ENCODE data around the gene CGB5. TPM values are rescaled to one million over a fixed set of nuclear protein-coding genes. Genes with fewer than 3 reads are reported as not detected.
"Not testable (repeated sequence)": the region's sequence is repeated elsewhere in the genome, so short reads cannot be mapped to it uniquely, and the experiment has no call there.

The CGB5 gene
- total and polyA plus RNA-seq, 2 experiments from 2014 or later = not detected

DNA sequence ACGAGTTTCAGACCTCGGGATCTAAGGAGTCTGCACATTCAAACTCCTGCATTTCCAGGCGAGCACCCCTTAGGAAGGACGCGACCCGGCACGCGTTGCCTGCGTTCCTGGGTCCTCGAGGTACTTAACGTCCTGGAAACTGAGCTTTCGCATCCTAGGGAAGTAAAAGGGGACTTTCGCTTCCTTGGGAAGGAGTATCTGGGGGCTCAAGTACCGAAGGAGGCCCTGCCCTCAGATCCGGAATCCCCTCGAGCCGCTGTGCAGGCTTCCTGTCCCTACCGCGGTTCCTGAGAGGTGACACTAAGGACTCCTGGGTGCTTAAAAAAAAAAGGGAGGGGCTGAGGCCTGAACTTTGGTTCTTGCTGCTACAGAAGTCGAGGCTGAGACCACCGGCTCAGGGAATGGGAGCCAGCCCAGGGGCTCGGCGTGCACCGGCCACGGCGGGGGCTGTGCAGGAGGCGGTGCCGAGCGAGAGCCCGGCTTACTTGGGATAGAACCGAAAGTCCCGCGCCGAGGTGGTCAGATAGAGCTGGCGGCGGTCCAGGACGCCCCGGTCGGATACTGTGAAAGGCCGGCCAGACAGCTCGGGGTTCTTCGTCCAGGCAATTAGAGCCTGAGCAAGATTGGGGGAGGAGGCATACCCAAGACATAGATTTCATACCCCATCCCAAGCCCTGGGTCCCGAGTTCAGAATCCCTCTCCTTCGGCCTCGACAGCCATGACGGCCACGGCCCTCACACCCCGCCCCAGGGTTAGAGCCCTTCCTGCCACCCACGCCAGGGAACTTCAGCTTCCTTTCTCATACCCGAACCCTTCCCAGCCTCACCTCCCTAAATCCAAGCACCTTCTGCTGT lies 25.0 kb upstream of the CGB5 start:
- H3K9me3 Mint-ChIP-seq, H3K27ac Mint-ChIP-seq: not testable (repeated sequence)
- peak; percentile 2; the same call in 2 of the 3 replicates for ATAC-seq

DNA sequence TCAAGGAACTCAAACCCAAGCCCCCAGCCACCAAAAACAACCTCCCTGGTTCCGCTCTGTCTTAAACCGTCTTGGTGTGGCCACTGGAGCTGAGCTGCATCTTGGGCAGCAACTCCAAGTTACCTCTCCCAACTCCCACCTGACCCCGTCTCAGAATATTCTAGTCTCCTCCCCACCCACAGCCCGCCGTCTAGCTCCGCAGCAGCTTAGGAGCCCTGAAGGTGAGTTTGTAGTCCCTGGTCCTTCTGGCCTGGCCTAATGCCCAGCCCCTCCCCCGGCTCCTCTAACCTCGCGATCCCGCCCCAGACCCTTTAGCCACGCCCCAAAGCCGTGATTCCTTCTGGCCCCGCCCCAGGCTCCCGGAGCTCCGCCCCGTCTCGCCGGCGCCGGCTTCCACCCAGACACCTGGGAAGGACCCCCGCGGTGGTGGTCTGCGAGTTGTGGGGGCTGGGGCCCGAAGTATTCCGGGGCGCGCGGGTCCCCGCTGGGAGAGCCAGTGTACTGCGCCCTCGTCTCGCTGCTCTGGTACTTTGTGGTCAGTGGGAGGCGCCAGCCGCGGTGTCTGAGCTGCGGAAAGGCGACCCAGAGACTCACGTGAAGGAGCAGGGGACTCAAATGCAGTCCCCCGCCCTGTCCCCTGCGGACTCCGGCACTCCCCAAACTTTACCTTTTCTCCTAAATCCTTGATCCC lies 24.3 kb upstream of the CGB5 start:
- peaks cover 3% of the 10 kb centered on the region; the same call in 1 of the 3 replicates for H3K9me3 Mint-ChIP-seq
- Histone ChIP-seq H3K9me2 (ENCODE audit: insufficient read depth) (no peaks in the 10 kb centered on the region), H3K79me2 (replicated peaks; ENCODE audit: insufficient read depth) (no peaks in the 10 kb centered on the region), H3K36me3 (ENCODE audit: insufficient read depth) (no peaks in the 10 kb centered on the region), H3F3A (replicated peaks; ENCODE audit: low read depth) (0 out of 2 replicates have a peak, but pooled peaks cover 3% of the 10 kb centered on the region), H3K27ac (ENCODE audit: low read depth) (no peak overlapping the region), H3K4me1 (ENCODE audit: insufficient read depth) (peaks cover 19% of the 10 kb centered on the region; the same call in 1 of the 2 replicates), H3K4me3 (peak overlapping the region; percentile 64), H4K20me1 (replicated peaks; ENCODE audit: insufficient read depth) (no peaks in the 10 kb centered on the region; the same call in 1 of the 2 replicates), H3K4me2 (peak overlapping the region; percentile 92), H2AFZ (no peak overlapping the region), H3K27me3 (ENCODE audit: insufficient read depth) (peaks cover 35% of the 10 kb centered on the region)
- TF ChIP-seq NANOG (IDR thresholded peaks at IDR 0.05; ENCODE audit: borderline replicate concordance) = no peak
- no peak for TF ChIP-seq STAT1 (IDR thresholded peaks at IDR 0.05; ENCODE audit: unreplicated experiment)
- peak; percentile 28 to 45 for TF ChIP-seq CTCF (conservative IDR thresholded peaks at IDR 0.05; ENCODE audit: low read depth in 2 of 2)
- peaks cover 13% of the 10 kb centered on the region; the same call in 2 of the 3 replicates for H3K36me3 Mint-ChIP-seq (ENCODE audit: low read depth)
- peak overlapping the region; percentile 69 for H3K4me3 Mint-ChIP-seq
- H3K27me3 Mint-ChIP-seq (ENCODE audit: insufficient read depth, low read depth, poor library complexity) = peaks cover 26% of the 10 kb centered on the region
- peaks cover 22% of the 10 kb centered on the region for H3K4me1 Mint-ChIP-seq
- no peak overlapping the region for H3K27ac Mint-ChIP-seq
- DNase-seq (ENCODE audit: low spot score) (peak; percentile 93), ATAC-seq (peak; percentile 66)

More for the DNA sequence above, 25.0 kb upstream of the CGB5 start:
- H3K4me1 Mint-ChIP-seq = peaks cover 22% of the 10 kb centered on the region
- Histone ChIP-seq H3K4me2 (peak overlapping the region; percentile 92), H3K4me1 (ENCODE audit: insufficient read depth) (peaks cover 19% of the 10 kb centered on the region; the same call in 1 of the 2 replicates), H3K27me3 (ENCODE audit: insufficient read depth) (peaks cover 35% of the 10 kb centered on the region), H3K4me3 (peak overlapping the region; percentile 64)
- DNase-seq (ENCODE audit: low spot score); H2AFZ ChIP-seq; H3K9me2 ChIP-seq (ENCODE audit: insufficient read depth); H3K79me2 ChIP-seq (replicated peaks; ENCODE audit: insufficient read depth); H3F3A ChIP-seq (replicated peaks; ENCODE audit: low read depth); H3K36me3 ChIP-seq (ENCODE audit: insufficient read depth); H4K20me1 ChIP-seq (replicated peaks; ENCODE audit: insufficient read depth); H3K27ac ChIP-seq (ENCODE audit: low read depth): not testable (repeated sequence)
- H3K36me3 Mint-ChIP-seq (ENCODE audit: low read depth) = peaks cover 21% of the 10 kb centered on the region
- peak overlapping the region; percentile 69 for H3K4me3 Mint-ChIP-seq
- H3K27me3 Mint-ChIP-seq (ENCODE audit: insufficient read depth, low read depth, poor library complexity) = peaks cover 29% of the 10 kb centered on the region

- Histone ChIP-seq H3K36me3 (ENCODE audit: insufficient read depth) (no peaks in the 10 kb centered on the region), H3K79me2 (replicated peaks; ENCODE audit: insufficient read depth) (no peaks in the 10 kb centered on the region), H4K20me1 (replicated peaks; ENCODE audit: insufficient read depth) (no peaks in the 10 kb centered on the region; the same call in 1 of the 2 replicates), H3K9me2 (ENCODE audit: insufficient read depth) (no peaks in the 10 kb centered on the region), H3K27me3 (ENCODE audit: insufficient read depth) (peaks cover 35% of the 10 kb centered on the region), H2AFZ (peak overlapping the region; percentile 74; the same call in 1 of the 2 replicates), H3K4me2 (peak overlapping the region; percentile 92), H3F3A (replicated peaks; ENCODE audit: low read depth) (0 out of 2 replicates have a peak, but pooled peaks cover 3% of the 10 kb centered on the region), H3K4me1 (ENCODE audit: insufficient read depth) (peaks cover 19% of the 10 kb centered on the region; the same call in 1 of the 2 replicates), H3K27ac (ENCODE audit: low read depth) (no peak overlapping the region), H3K4me3 (peak overlapping the region; percentile 64)
- DNase-seq (ENCODE audit: low spot score) (peak; percentile 72), ATAC-seq (peak; percentile 31)
- Mint-ChIP-seq H3K4me3 (no peak overlapping the region), H3K27me3 (ENCODE audit: insufficient read depth, low read depth, poor library complexity) (peaks cover 26% of the 10 kb centered on the region), H3K4me1 (peaks cover 22% of the 10 kb centered on the region), H3K27ac (no peak overlapping the region), H3K9me3 (peaks cover 3% of the 10 kb centered on the region; the same call in 1 of the 3 replicates), H3K36me3 (ENCODE audit: low read depth) (peaks cover 7% of the 10 kb centered on the region; the same call in 2 of the 3 replicates)
- TF ChIP-seq CREB1 (CRISPR knock-in tag; IDR thresholded peaks at IDR 0.05; ENCODE audit: low read depth) (no peak), ZNF114 (CRISPR knock-in tag; IDR thresholded peaks at IDR 0.05) (no peak)
Measured at GRCh38 chr19:49020342-49020741, 23.3 kb upstream of the CGB5 start.

All from GM23338 (cell line).